ENCODE measurements around the gene MAP2K4. TPM values are rescaled to one million over a fixed set of nuclear protein-coding genes. Genes with fewer than 3 reads are reported as not detected.
A peak's percentile ranks its signal among the peaks of the same experiment; 100 is the strongest.

The MAP2K4 gene
- total RNA-seq, 1 experiment from 2014 or later: 41.2 TPM

DNA sequence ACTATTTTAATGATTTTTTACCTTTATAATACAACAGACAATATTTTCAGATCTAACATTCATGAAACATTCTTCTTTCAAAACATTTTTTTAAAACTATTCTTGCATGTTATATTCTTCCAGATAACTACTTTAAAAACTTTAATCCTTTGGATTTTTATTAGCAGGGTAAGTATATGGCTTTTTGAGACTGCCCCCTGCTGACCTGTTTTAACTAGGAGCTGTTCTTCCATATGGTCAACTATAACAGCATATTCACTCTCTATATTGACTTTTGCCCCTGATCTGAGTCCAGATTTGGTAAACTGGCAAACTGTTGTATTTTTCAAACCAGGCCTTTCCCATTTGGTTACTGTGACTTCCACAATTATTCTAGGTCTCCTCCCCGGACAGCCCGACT is 39.9 kb upstream of the MAP2K4 start:
- Histone ChIP-seq H3K4me1 (ENCODE audit: insufficient read depth, low read length, poor library complexity, severe bottlenecking) (peaks cover 10% of the 10 kb centered on the region), H3K27ac (ENCODE audit: low read depth, low read length, poor library complexity, severe bottlenecking) (no peak overlapping the region), H3K27me3 (replicated peaks; ENCODE audit: insufficient read depth, low read depth, low read length, poor library complexity) (no peaks in the 10 kb centered on the region), H3K9me3 (ENCODE audit: low read depth, low read length, poor library complexity, severe bottlenecking) (no peaks in the 10 kb centered on the region), H3K4me3 (ENCODE audit: low read depth, low read length, poor library complexity, severe bottlenecking) (no peak overlapping the region), H3K36me3 (ENCODE audit: insufficient read depth, low read length, poor library complexity, severe bottlenecking) (peaks cover 43% of the 10 kb centered on the region)
- DNase-seq (ENCODE audit: low spot score): peak; percentile 28
- ChIA-PET CTCF (interaction anchor here (0.5 to 1.1 kb wide), 3 partner anchors 10 to 1364 kb away, joined by 5 to 9 read pairs (median 5); no protein-coding TSS in a partner anchor), POLR2A (ENCODE audit: low non-redundant PET) (interaction anchor here (0.7 kb wide), 1 partner anchor 16 kb away, joined by 4 read pairs; no protein-coding TSS in a partner anchor)
- BruUV-seq (replicated peaks): no TSS peak
- intact Hi-C loops (cut with micrococcal nuclease; ENCODE audit: unreplicated experiment): no loop called here
- TF ChIP-seq EZH2 (IDR thresholded peaks at IDR 0.05; ENCODE audit: borderline replicate concordance, low read depth, low read length, poor library complexity, severe bottlenecking): no peak
- TF ChIP-seq, protein P1, sequence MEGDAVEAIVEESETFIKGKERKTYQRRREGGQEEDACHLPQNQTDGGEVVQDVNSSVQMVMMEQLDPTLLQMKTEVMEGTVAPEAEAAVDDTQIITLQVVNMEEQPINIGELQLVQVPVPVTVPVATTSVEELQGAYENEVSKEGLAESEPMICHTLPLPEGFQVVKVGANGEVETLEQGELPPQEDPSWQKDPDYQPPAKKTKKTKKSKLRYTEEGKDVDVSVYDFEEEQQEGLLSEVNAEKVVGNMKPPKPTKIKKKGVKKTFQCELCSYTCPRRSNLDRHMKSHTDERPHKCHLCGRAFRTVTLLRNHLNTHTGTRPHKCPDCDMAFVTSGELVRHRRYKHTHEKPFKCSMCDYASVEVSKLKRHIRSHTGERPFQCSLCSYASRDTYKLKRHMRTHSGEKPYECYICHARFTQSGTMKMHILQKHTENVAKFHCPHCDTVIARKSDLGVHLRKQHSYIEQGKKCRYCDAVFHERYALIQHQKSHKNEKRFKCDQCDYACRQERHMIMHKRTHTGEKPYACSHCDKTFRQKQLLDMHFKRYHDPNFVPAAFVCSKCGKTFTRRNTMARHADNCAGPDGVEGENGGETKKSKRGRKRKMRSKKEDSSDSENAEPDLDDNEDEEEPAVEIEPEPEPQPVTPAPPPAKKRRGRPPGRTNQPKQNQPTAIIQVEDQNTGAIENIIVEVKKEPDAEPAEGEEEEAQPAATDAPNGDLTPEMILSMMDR (conservative IDR thresholded peaks at IDR 0.05; ENCODE audit: low read depth, low read length): peak; percentile 49

GRCh38 chr17:11981862-11982261 is 38.8 kb upstream of the MAP2K4 start:
- CTCF ChIA-PET: no interaction called here
- DNase-seq (ENCODE audit: low spot score): no peak
- Histone ChIP-seq H3K27me3 (replicated peaks; ENCODE audit: insufficient read depth, low read depth, low read length, poor library complexity) (no peaks in the 10 kb centered on the region), H3K4me1 (ENCODE audit: insufficient read depth, low read length, poor library complexity, severe bottlenecking) (peaks cover 12% of the 10 kb centered on the region), H3K36me3 (ENCODE audit: insufficient read depth, low read length, poor library complexity, severe bottlenecking) (peaks cover 43% of the 10 kb centered on the region), H3K27ac (ENCODE audit: low read depth, low read length, poor library complexity, severe bottlenecking) (no peak overlapping the region), H3K4me3 (ENCODE audit: low read depth, low read length, poor library complexity, severe bottlenecking) (no peak overlapping the region), H3K9me3 (ENCODE audit: low read depth, low read length, poor library complexity, severe bottlenecking) (no peaks in the 10 kb centered on the region)
- intact Hi-C loops (cut with micrococcal nuclease; ENCODE audit: unreplicated experiment): no loop called here
- POLR2A ChIA-PET (ENCODE audit: low non-redundant PET): no interaction called here
- BruUV-seq (replicated peaks): no TSS peak
- TF ChIP-seq, protein P1 (conservative IDR thresholded peaks at IDR 0.05; ENCODE audit: low read depth, low read length): no peak

- Histone ChIP-seq H3K27me3 (replicated peaks; ENCODE audit: insufficient read depth, low read depth, low read length, poor library complexity) (no peaks in the 10 kb centered on the region), H3K27ac (ENCODE audit: low read depth, low read length, poor library complexity, severe bottlenecking) (no peak overlapping the region), H3K4me1 (ENCODE audit: insufficient read depth, low read length, poor library complexity, severe bottlenecking) (peaks cover 13% of the 10 kb centered on the region), H3K9me3 (ENCODE audit: low read depth, low read length, poor library complexity, severe bottlenecking) (no peaks in the 10 kb centered on the region), H3K4me3 (ENCODE audit: low read depth, low read length, poor library complexity, severe bottlenecking) (no peak overlapping the region), H3K36me3 (ENCODE audit: insufficient read depth, low read length, poor library complexity, severe bottlenecking) (peaks cover 45% of the 10 kb centered on the region)
- no peak for DNase-seq (ENCODE audit: low spot score)
- ChIA-PET POLR2A (ENCODE audit: low non-redundant PET) (interaction anchor here (0.7 kb wide), 1 partner anchor 10 kb away, joined by 4 read pairs; no protein-coding TSS in a partner anchor), CTCF (interaction anchor here (0.6 to 1.8 kb wide), 4 partner anchors 738 to 1340 kb away, joined by 3 to 6 read pairs (median 4); no protein-coding TSS in a partner anchor)
- BruUV-seq (replicated peaks): no TSS peak
- TF ChIP-seq, protein P1 (conservative IDR thresholded peaks at IDR 0.05; ENCODE audit: low read depth, low read length): no peak
- no peak for TF ChIP-seq EZH2 (IDR thresholded peaks at IDR 0.05; ENCODE audit: borderline replicate concordance, low read depth, low read length, poor library complexity, severe bottlenecking)
- intact Hi-C loops (cut with micrococcal nuclease; ENCODE audit: unreplicated experiment): loop anchor here (5.0 kb wide), 2 partner anchors 1234 to 1249 kb away; no protein-coding TSS in a partner anchor
These were observed 34.3 kb upstream of the MAP2K4 start for GRCh38 chr17:11986179-11986941.
